Activated naive CD4-positive, alpha-beta T cell treated with anti-CD3 and anti-CD28 coated beads, Interleukin-2, amount 50 U/mL, for 72 hours (primary cell): ENCODE results near the gene TMEM156. TPM values are rescaled to one million over a fixed set of nuclear protein-coding genes. Genes with fewer than 3 reads are reported as not detected.

Experiments
- ATAC-seq, 2 donors: fragments of 150-1000 bp; cut with Tn5 transposase; 2 replicates each; pipeline ENCODE4 v1.10.0; 2021; ENCODE audit warnings: mild to moderate bottlenecking in 2 of 2, moderate library complexity in 2 of 2
- DNase-seq, 2 donors: peaks; one replicate each; pipeline ENCODE4 v3.0.0; 2021 to 2022; ENCODE audit warnings: low spot score in 2 of 2
- H3K27ac Mint-ChIP-seq, 2 donors: one replicate each; pipeline ENCODE4 v1.8.0; 2022; ENCODE audit warnings: mild to moderate bottlenecking in 2 of 2, mixed read lengths in 2 of 2
- H3K36me3 Mint-ChIP-seq, 2 donors: one replicate each; pipeline ENCODE4 v1.8.0; 2022; ENCODE audit warnings: mixed read lengths in 2 of 2
- H3K9me3 Mint-ChIP-seq, 2 donors: one replicate each; pipeline ENCODE4 v1.8.0; 2022; ENCODE audit warnings: mixed read lengths in 2 of 2
- total RNA-seq, 2 donors: library from RNA; stranded (reverse); gene quantifications; one replicate each; pipeline ENCODE4 v1.2.3, GENCODE V29; 2022

The TMEM156 gene
- 10 to 100 TPM; 13.8 to 24.0 TPM for total RNA-seq

- peak within 1 kb of the TSS; percentile 76 to 95 for H3K27ac Mint-ChIP-seq
- no peaks in the 10 kb centered on the region for H3K9me3 Mint-ChIP-seq
- peaks cover 0 to 9% of the 10 kb centered on the region in 2 donors for H3K36me3 Mint-ChIP-seq
- DNase-seq (peak in 1 of 2 donors; percentile 58), ATAC-seq (peak; percentile 89 to 93)
Measured at GRCh38 chr4:39032218-39033085, at the start of gene TMEM156. TSS of gene TMEM156 (minus strand) at chr4:39032409. CDS start at chr4:39032313, 96 bp downstream.

GRCh38 chr4:39078829-39079228 is 46.6 kb upstream of the TMEM156 start:
- ATAC-seq (no peak), DNase-seq (no peak)
- Mint-ChIP-seq H3K27ac (no peak overlapping the region), H3K36me3 (peaks cover 0 to 14% of the 10 kb centered on the region in 2 donors), H3K9me3 (no peaks in the 10 kb centered on the region)

GRCh38 chr4:39068907-39069306 is 36.7 kb upstream of the TMEM156 start:
- DNase-seq (no peak), ATAC-seq (no peak)
- Mint-ChIP-seq H3K36me3 (no peaks in the 10 kb centered on the region), H3K27ac (no peak overlapping the region), H3K9me3 (no peaks in the 10 kb centered on the region)

- DNase-seq (no peak), ATAC-seq (no peak)
- no peaks in the 10 kb centered on the region for H3K36me3 Mint-ChIP-seq
- no peak overlapping the region for H3K27ac Mint-ChIP-seq
- no peaks in the 10 kb centered on the region for H3K9me3 Mint-ChIP-seq
Measured at GRCh38 chr4:39067451-39067850, 35.2 kb upstream of the TMEM156 start.

- H3K36me3 Mint-ChIP-seq, result no peaks in the 10 kb centered on the region
- no peaks in the 10 kb centered on the region for H3K9me3 Mint-ChIP-seq
- DNase-seq (no peak), ATAC-seq (no peak)
- H3K27ac Mint-ChIP-seq, result no peak overlapping the region
Measured at GRCh38 chr4:39067031-39067430, 34.8 kb upstream of the TMEM156 start.

GRCh38 chr4:39066371-39066770 is 34.2 kb upstream of the TMEM156 start:
- Mint-ChIP-seq H3K9me3 (no peaks in the 10 kb centered on the region), H3K36me3 (no peaks in the 10 kb centered on the region), H3K27ac (no peak overlapping the region)
- ATAC-seq (no peak), DNase-seq (no peak)

GRCh38 chr4:39063430-39063829 is 31.2 kb upstream of the TMEM156 start:
- Mint-ChIP-seq H3K27ac (peak overlapping the region in 1 of 2 donors; percentile 40), H3K9me3 (no peaks in the 10 kb centered on the region), H3K36me3 (no peaks in the 10 kb centered on the region)
- ATAC-seq (no peak), DNase-seq (no peak)

- ATAC-seq (no peak), DNase-seq (no peak)
- H3K36me3 Mint-ChIP-seq, result no peaks in the 10 kb centered on the region
- H3K27ac Mint-ChIP-seq, result no peak overlapping the region
- no peaks in the 10 kb centered on the region for H3K9me3 Mint-ChIP-seq
Measured at GRCh38 chr4:39062770-39063097, 30.5 kb upstream of the TMEM156 start.

GRCh38 chr4:39062094-39062769 is 30.0 kb upstream of the TMEM156 start, which contains the start of gene KLHL5:
TSS of gene KLHL5 (plus strand) at chr4:39062232. CDS start at chr4:39062653, 421 bp downstream.
- ATAC-seq (no peak), DNase-seq (no peak)
- Mint-ChIP-seq H3K36me3 (no peaks in the 10 kb centered on the region), H3K27ac (peak within 1 kb of the TSS in 1 of 2 donors; percentile 26), H3K9me3 (no peaks in the 10 kb centered on the region)

GRCh38 chr4:39061457-39061856 is 29.2 kb upstream of the TMEM156 start:
- Mint-ChIP-seq H3K36me3 (no peaks in the 10 kb centered on the region), H3K27ac (no peak overlapping the region), H3K9me3 (no peaks in the 10 kb centered on the region)
- ATAC-seq, result no peak
- no peak for DNase-seq

GRCh38 chr4:39056023-39056422 is 23.8 kb upstream of the TMEM156 start:
- ATAC-seq (no peak), DNase-seq (no peak)
- H3K27ac Mint-ChIP-seq, result no peak overlapping the region
- H3K9me3 Mint-ChIP-seq, result peaks cover 0 to 4% of the 10 kb centered on the region in 2 donors
- H3K36me3 Mint-ChIP-seq, result no peaks in the 10 kb centered on the region

GRCh38 chr4:39054497-39054896 is 22.3 kb upstream of the TMEM156 start:
- Mint-ChIP-seq H3K9me3 (peaks cover 0 to 4% of the 10 kb centered on the region in 2 donors), H3K36me3 (no peaks in the 10 kb centered on the region), H3K27ac (no peak overlapping the region)
- DNase-seq, result no peak
- no peak for ATAC-seq

GRCh38 chr4:39053983-39054382 is 21.8 kb upstream of the TMEM156 start:
- no peak overlapping the region for H3K27ac Mint-ChIP-seq
- peaks cover 0 to 4% of the 10 kb centered on the region in 2 donors for H3K9me3 Mint-ChIP-seq
- DNase-seq (no peak), ATAC-seq (no peak)
- no peaks in the 10 kb centered on the region for H3K36me3 Mint-ChIP-seq

- H3K9me3 Mint-ChIP-seq, result peaks cover 0 to 4% of the 10 kb centered on the region in 2 donors
- ATAC-seq (no peak), DNase-seq (no peak)
- no peak overlapping the region for H3K27ac Mint-ChIP-seq
- H3K36me3 Mint-ChIP-seq, result no peaks in the 10 kb centered on the region
Measured at GRCh38 chr4:39051492-39051891, 19.3 kb upstream of the TMEM156 start.

- Mint-ChIP-seq H3K36me3 (peaks cover 0 to 7% of the 10 kb centered on the region in 2 donors), H3K9me3 (no peaks in the 10 kb centered on the region)
Measured at GRCh38 chr4:39050590-39050989, 18.4 kb upstream of the TMEM156 start.

GRCh38 chr4:39048311-39048710 is 16.1 kb upstream of the TMEM156 start:
- DNase-seq, result no peak

More at GRCh38 chr4:39050590-39050989, 18.4 kb upstream of the TMEM156 start:
- no peak overlapping the region for H3K27ac Mint-ChIP-seq
- ATAC-seq (no peak), DNase-seq (no peak)

GRCh38 chr4:39047681-39048080 is 15.5 kb upstream of the TMEM156 start:
- Mint-ChIP-seq H3K36me3 (peaks cover 0 to 12% of the 10 kb centered on the region in 2 donors), H3K27ac (peak overlapping the region in 1 of 2 donors; percentile 32), H3K9me3 (no peaks in the 10 kb centered on the region)
- DNase-seq (no peak), ATAC-seq (no peak)

More at GRCh38 chr4:39048311-39048710, 16.1 kb upstream of the TMEM156 start:
- Mint-ChIP-seq H3K9me3 (no peaks in the 10 kb centered on the region), H3K27ac (peak overlapping the region in 1 of 2 donors; percentile 81), H3K36me3 (peaks cover 0 to 12% of the 10 kb centered on the region in 2 donors)
- ATAC-seq, result no peak
